Measurements from ENCODE around the gene OR6K3. TPM values are rescaled to one million over a fixed set of nuclear protein-coding genes. Genes with fewer than 3 reads are reported as not detected.

OR6K3 gene
- total RNA-seq, 1 donor from 2014 or later, result not detected

GRCh38 chr1:158686111-158687009, 34.2 kb downstream of the OR6K3 start, which contains the start of gene SPTA1:
Gene SPTA1 (minus strand): TSS chr1:158686715. CDS start chr1:158686517, 198 bp downstream.
- Mint-ChIP-seq H3K27me3 (ENCODE audit: low read depth, unreplicated experiment) (peaks cover 3% of the 10 kb centered on the region), H3K4me1 (ENCODE audit: low read depth, unreplicated experiment) (no peaks in the 10 kb centered on the region), H3K4me3 (ENCODE audit: unreplicated experiment) (no peak within 1 kb of the TSS), H3K9me3 (ENCODE audit: unreplicated experiment) (no peaks in the 10 kb centered on the region), H3K36me3 (ENCODE audit: low read depth, unreplicated experiment) (no peaks in the 10 kb centered on the region), H3K27ac (ENCODE audit: unreplicated experiment) (no peak within 1 kb of the TSS)
- FAIRE-seq (no peak), DNase-seq (ENCODE audit: low read depth) (no peak)
- H3K9ac ChIP-seq (ENCODE audit: low read length), result no peak within 1 kb of the TSS
- H3K4me2 ChIP-seq (ENCODE audit: low read length), result no peak within 1 kb of the TSS
- H4K20me1 ChIP-seq (ENCODE audit: insufficient read depth, low read length), result no peaks in the 10 kb centered on the region
- no peak within 1 kb of the TSS for H3K27ac ChIP-seq (ENCODE audit: low read depth, low read length)
- H3K4me3 ChIP-seq (ENCODE audit: insufficient read depth, low read depth, low read length), result no peak within 1 kb of the TSS
- H3K27me3 ChIP-seq (ENCODE audit: insufficient read depth, low read length), result no peaks in the 10 kb centered on the region
- no peaks in the 10 kb centered on the region for H3K36me3 ChIP-seq (ENCODE audit: insufficient read depth, low read length)
- no peaks in the 10 kb centered on the region for H3K4me1 ChIP-seq (ENCODE audit: insufficient read depth, low read length)
- H2AFZ ChIP-seq (ENCODE audit: low read depth, low read length), result no peak within 1 kb of the TSS
- TF ChIP-seq CTCF (IDR thresholded peaks at IDR 0.05; ENCODE audit: insufficient read depth, low read depth, low read length) (no peak), EZH2 (IDR thresholded peaks at IDR 0.05; ENCODE audit: insufficient read depth, low read length) (no peak)
- H3K79me2 ChIP-seq (ENCODE audit: insufficient read depth, low read length), result no peaks in the 10 kb centered on the region
- no peaks in the 10 kb centered on the region for H3K9me3 ChIP-seq (ENCODE audit: insufficient read depth, low read depth, low read length)

GRCh38 chr1:158685085-158685484, 35.4 kb downstream of the OR6K3 start:
- Histone ChIP-seq H3K79me2 (ENCODE audit: insufficient read depth, low read length) (no peaks in the 10 kb centered on the region), H3K36me3 (ENCODE audit: insufficient read depth, low read length) (no peaks in the 10 kb centered on the region), H3K9ac (ENCODE audit: low read length) (no peak overlapping the region), H3K4me3 (ENCODE audit: insufficient read depth, low read depth, low read length) (no peak overlapping the region), H2AFZ (ENCODE audit: low read depth, low read length) (no peak overlapping the region), H3K9me3 (ENCODE audit: insufficient read depth, low read depth, low read length) (no peaks in the 10 kb centered on the region), H3K4me1 (ENCODE audit: insufficient read depth, low read length) (no peaks in the 10 kb centered on the region), H3K27ac (ENCODE audit: low read depth, low read length) (no peak overlapping the region), H3K27me3 (ENCODE audit: insufficient read depth, low read length) (no peaks in the 10 kb centered on the region), H4K20me1 (ENCODE audit: insufficient read depth, low read length) (no peaks in the 10 kb centered on the region), H3K4me2 (ENCODE audit: low read length) (no peak overlapping the region)
- Mint-ChIP-seq H3K4me3 (ENCODE audit: unreplicated experiment) (no peak overlapping the region), H3K27ac (ENCODE audit: unreplicated experiment) (no peak overlapping the region), H3K4me1 (ENCODE audit: low read depth, unreplicated experiment) (no peaks in the 10 kb centered on the region), H3K36me3 (ENCODE audit: low read depth, unreplicated experiment) (no peaks in the 10 kb centered on the region), H3K27me3 (ENCODE audit: low read depth, unreplicated experiment) (peaks cover 3% of the 10 kb centered on the region), H3K9me3 (ENCODE audit: unreplicated experiment) (no peaks in the 10 kb centered on the region)
- DNase-seq (ENCODE audit: low read depth), result no peak
- FAIRE-seq, result no peak
- TF ChIP-seq CTCF (IDR thresholded peaks at IDR 0.05; ENCODE audit: insufficient read depth, low read depth, low read length) (no peak), EZH2 (IDR thresholded peaks at IDR 0.05; ENCODE audit: insufficient read depth, low read length) (no peak)

GRCh38 chr1:158681606-158682005, 38.9 kb downstream of the OR6K3 start:
- DNase-seq (ENCODE audit: low read depth), result no peak
- no peak for FAIRE-seq

More at GRCh38 chr1:158681606-158682005, 38.9 kb downstream of the OR6K3 start:
- no peaks in the 10 kb centered on the region for H3K27me3 Mint-ChIP-seq (ENCODE audit: low read depth, unreplicated experiment)
- H3K9me3 ChIP-seq (ENCODE audit: insufficient read depth, low read depth, low read length), result no peaks in the 10 kb centered on the region
- H3K27ac ChIP-seq (ENCODE audit: low read depth, low read length), result no peak overlapping the region
- H3K9me3 Mint-ChIP-seq (ENCODE audit: unreplicated experiment), result no peaks in the 10 kb centered on the region
- no peaks in the 10 kb centered on the region for H4K20me1 ChIP-seq (ENCODE audit: insufficient read depth, low read length)
- no peak overlapping the region for H3K9ac ChIP-seq (ENCODE audit: low read length)
- H3K4me3 ChIP-seq (ENCODE audit: insufficient read depth, low read depth, low read length), result no peak overlapping the region
- H2AFZ ChIP-seq (ENCODE audit: low read depth, low read length), result no peak overlapping the region
- H3K4me3 Mint-ChIP-seq (ENCODE audit: unreplicated experiment), result no peak overlapping the region
- H3K27me3 ChIP-seq (ENCODE audit: insufficient read depth, low read length), result no peaks in the 10 kb centered on the region
- H3K36me3 Mint-ChIP-seq (ENCODE audit: low read depth, unreplicated experiment), result no peaks in the 10 kb centered on the region
- TF ChIP-seq EZH2 (IDR thresholded peaks at IDR 0.05; ENCODE audit: insufficient read depth, low read length) (no peak), CTCF (IDR thresholded peaks at IDR 0.05; ENCODE audit: insufficient read depth, low read depth, low read length) (no peak)
- H3K4me1 Mint-ChIP-seq (ENCODE audit: low read depth, unreplicated experiment), result no peaks in the 10 kb centered on the region
- no peak overlapping the region for H3K4me2 ChIP-seq (ENCODE audit: low read length)
- H3K27ac Mint-ChIP-seq (ENCODE audit: unreplicated experiment), result no peak overlapping the region
- H3K79me2 ChIP-seq (ENCODE audit: insufficient read depth, low read length), result no peaks in the 10 kb centered on the region
- H3K36me3 ChIP-seq (ENCODE audit: insufficient read depth, low read length), result no peaks in the 10 kb centered on the region
- no peaks in the 10 kb centered on the region for H3K4me1 ChIP-seq (ENCODE audit: insufficient read depth, low read length)
